Ovary (tissue), 3 donors: ENCODE measurements around the gene NPAS3.

Experiments
- POLR2A ChIP-seq: fragments of 450-650 bp; IDR thresholded peaks from one replicate; pipeline ENCODE4 v1.6.1; 2017; ENCODE audit warnings: antibody characterized with exemption, mild to moderate bottlenecking, moderate library complexity
- TF ChIP-seq, protein P1 (sequence below), 3 donors: fragments of 450-650 bp in 2 of 3; fragments of 200-600 bp in 1 of 3; IDR thresholded peaks; one replicate each; pipeline versions ENCODE4 v1.5.1 to v1.8.0; 2016 to 2022; ENCODE audit warnings: antibody characterized with exemption in 3 of 3, mild to moderate bottlenecking in 1 of 3
- donor health status: DM: no; HTN: no; CAD: no.

DNA sequence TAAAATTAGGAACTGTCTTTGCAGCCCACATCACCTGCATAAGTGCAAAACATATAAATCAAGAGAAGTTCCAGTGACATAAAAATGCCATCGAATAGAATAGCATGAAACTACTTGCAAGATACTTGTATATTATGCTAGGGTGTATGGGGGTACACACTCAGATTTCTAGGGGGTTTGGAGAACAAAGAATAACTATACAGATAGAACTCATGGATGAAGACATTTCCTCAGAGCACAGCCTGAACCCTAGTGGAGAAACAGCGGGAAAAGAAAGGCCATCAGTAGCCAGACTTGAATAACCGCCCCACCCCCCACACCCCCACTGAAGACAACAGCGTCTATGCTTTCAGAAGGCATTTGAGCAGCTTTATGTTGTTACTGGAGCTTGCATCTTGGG is 425.8 kb downstream of the NPAS3 start:
- TF ChIP-seq, protein P1, sequence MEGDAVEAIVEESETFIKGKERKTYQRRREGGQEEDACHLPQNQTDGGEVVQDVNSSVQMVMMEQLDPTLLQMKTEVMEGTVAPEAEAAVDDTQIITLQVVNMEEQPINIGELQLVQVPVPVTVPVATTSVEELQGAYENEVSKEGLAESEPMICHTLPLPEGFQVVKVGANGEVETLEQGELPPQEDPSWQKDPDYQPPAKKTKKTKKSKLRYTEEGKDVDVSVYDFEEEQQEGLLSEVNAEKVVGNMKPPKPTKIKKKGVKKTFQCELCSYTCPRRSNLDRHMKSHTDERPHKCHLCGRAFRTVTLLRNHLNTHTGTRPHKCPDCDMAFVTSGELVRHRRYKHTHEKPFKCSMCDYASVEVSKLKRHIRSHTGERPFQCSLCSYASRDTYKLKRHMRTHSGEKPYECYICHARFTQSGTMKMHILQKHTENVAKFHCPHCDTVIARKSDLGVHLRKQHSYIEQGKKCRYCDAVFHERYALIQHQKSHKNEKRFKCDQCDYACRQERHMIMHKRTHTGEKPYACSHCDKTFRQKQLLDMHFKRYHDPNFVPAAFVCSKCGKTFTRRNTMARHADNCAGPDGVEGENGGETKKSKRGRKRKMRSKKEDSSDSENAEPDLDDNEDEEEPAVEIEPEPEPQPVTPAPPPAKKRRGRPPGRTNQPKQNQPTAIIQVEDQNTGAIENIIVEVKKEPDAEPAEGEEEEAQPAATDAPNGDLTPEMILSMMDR (IDR thresholded peaks at IDR 0.05), result no peak
- no peak for TF ChIP-seq POLR2A
